ENCODE results near the gene RHBDL1. TPM values are rescaled to one million over a fixed set of nuclear protein-coding genes. Genes with fewer than 3 reads are reported as not detected.

RHBDL1 gene
- total and polyA plus RNA-seq, 9 of the 15 experiments (the other 6 are each of a cell fraction or from before 2014, with no cell fraction given) = 0.03 to 5.6 (median 1.3) TPM; not detected in 1

DNA sequence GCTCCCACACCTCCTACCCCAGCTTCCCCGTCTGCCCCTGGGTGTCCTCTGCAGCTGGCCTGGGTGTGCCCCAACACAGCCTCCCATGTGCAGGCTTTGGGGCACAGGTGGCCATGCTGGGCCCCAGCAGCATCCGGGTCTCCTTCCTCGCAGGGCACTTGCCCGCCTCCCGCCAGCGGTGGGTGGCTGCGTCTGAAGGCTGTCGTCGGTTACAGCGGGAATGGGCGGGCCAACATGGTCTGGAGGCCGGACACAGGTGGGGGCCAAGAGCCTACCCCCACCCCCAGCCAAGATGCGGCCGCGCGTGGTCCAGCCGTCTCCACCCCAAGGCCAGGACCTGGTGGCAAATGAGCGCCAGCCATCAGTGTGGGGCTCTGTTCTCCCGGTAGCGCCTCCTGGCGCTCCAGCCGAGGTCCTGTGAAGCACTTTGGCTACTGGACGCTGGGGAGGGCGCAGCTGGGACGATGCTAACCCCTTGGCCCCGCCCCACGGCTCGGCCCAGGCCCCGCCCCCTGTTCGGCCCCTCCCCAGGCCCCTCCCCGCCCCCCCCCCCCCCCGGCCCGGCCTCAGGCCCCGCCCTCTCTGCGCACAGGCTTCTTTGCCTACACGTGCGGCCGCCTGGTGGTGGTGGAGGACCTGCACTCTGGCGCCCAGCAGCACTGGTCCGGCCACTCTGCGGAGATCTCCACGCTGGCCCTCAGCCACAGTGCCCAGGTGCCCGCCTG lies 14.8 kb upstream of the RHBDL1 start (continued):
- no peak for TF ChIP-seq SNRNP70 (optimal IDR thresholded peaks at IDR 0.05; ENCODE audit: low read depth, low read length)
- peak in 1 of 3 experiments; percentile 75 for TF ChIP-seq YY1 (IDR thresholded peaks at IDR 0.05; ENCODE audit: borderline replicate concordance in 1 of 3, control insufficient read depth in 1 of 3, extremely low read depth in 1 of 3, insufficient read depth in 3 of 3, insufficient read length in 1 of 3, insufficient replicate concordance in 2 of 3, low read depth in 1 of 3, low read length in 2 of 3)
- TF ChIP-seq, protein P1, sequence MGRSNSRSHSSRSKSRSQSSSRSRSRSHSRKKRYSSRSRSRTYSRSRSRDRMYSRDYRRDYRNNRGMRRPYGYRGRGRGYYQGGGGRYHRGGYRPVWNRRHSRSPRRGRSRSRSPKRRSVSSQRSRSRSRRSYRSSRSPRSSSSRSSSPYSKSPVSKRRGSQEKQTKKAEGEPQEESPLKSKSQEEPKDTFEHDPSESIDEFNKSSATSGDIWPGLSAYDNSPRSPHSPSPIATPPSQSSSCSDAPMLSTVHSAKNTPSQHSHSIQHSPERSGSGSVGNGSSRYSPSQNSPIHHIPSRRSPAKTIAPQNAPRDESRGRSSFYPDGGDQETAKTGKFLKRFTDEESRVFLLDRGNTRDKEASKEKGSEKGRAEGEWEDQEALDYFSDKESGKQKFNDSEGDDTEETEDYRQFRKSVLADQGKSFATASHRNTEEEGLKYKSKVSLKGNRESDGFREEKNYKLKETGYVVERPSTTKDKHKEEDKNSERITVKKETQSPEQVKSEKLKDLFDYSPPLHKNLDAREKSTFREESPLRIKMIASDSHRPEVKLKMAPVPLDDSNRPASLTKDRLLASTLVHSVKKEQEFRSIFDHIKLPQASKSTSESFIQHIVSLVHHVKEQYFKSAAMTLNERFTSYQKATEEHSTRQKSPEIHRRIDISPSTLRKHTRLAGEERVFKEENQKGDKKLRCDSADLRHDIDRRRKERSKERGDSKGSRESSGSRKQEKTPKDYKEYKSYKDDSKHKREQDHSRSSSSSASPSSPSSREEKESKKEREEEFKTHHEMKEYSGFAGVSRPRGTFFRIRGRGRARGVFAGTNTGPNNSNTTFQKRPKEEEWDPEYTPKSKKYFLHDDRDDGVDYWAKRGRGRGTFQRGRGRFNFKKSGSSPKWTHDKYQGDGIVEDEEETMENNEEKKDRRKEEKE (IDR thresholded peaks at IDR 0.05; ENCODE audit: borderline replicate concordance in 1 of 2, control insufficient read depth in 1 of 2, low read depth in 2 of 2, low read length in 1 of 2) = 0 out of 4 replicates have a peak, but pooled peaks of 1 of the 2 experiments have one; percentile 19
- TF ChIP-seq POLR3A (IDR thresholded peaks at IDR 0.05; ENCODE audit: borderline replicate concordance, extremely low read depth, insufficient read depth, insufficient read length) = no peak
- no peak for TF ChIP-seq RBM39 (optimal IDR thresholded peaks at IDR 0.05; ENCODE audit: low read depth, low read length)
- no peak for TF ChIP-seq PHTF2 (CRISPR knock-in tag; IDR thresholded peaks at IDR 0.05)
- TF ChIP-seq BDP1 (IDR thresholded peaks at IDR 0.05; ENCODE audit: insufficient read depth, insufficient read length) = no peak
- 0 out of 2 replicates have a peak, but pooled peaks have one; percentile 10 for TF ChIP-seq STAG1 (CRISPR knock-in tag; IDR thresholded peaks at IDR 0.05; ENCODE audit: borderline replicate concordance)
- no peak for TF ChIP-seq SP2 (IDR thresholded peaks at IDR 0.05; ENCODE audit: extremely low read depth, low read depth, low read length, poor library complexity, severe bottlenecking)
- no peak for TF ChIP-seq TRIM24 (IDR thresholded peaks at IDR 0.05)
- TF ChIP-seq TBP (optimal IDR thresholded peaks at IDR 0.05; ENCODE audit: low read depth, low read length) = peak; percentile 73
- 0 out of 2 replicates have a peak, but pooled peaks have one; percentile 72 for TF ChIP-seq ERF (CRISPR knock-in tag; IDR thresholded peaks at IDR 0.05)
- TF ChIP-seq OTX1 (CRISPR knock-in tag; IDR thresholded peaks at IDR 0.05) = no peak
- no peak for TF ChIP-seq CC2D1A (IDR thresholded peaks at IDR 0.05)
- 0 out of 2 replicates have a peak, but pooled peaks have one; percentile 35 for TF ChIP-seq MBD2 (IDR thresholded peaks at IDR 0.05; ENCODE audit: borderline replicate concordance, low read depth)
- TF ChIP-seq SLC30A9 (CRISPR knock-in tag; IDR thresholded peaks at IDR 0.05) = no peak
- TF ChIP-seq, protein P2, sequence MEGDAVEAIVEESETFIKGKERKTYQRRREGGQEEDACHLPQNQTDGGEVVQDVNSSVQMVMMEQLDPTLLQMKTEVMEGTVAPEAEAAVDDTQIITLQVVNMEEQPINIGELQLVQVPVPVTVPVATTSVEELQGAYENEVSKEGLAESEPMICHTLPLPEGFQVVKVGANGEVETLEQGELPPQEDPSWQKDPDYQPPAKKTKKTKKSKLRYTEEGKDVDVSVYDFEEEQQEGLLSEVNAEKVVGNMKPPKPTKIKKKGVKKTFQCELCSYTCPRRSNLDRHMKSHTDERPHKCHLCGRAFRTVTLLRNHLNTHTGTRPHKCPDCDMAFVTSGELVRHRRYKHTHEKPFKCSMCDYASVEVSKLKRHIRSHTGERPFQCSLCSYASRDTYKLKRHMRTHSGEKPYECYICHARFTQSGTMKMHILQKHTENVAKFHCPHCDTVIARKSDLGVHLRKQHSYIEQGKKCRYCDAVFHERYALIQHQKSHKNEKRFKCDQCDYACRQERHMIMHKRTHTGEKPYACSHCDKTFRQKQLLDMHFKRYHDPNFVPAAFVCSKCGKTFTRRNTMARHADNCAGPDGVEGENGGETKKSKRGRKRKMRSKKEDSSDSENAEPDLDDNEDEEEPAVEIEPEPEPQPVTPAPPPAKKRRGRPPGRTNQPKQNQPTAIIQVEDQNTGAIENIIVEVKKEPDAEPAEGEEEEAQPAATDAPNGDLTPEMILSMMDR (IDR thresholded peaks at IDR 0.05 in 2 of 3, conservative IDR thresholded peaks at IDR 0.05 in 1 of 3; ENCODE audit: insufficient read depth in 2 of 3, low read depth in 1 of 3, low read length in 3 of 3) = peak; percentile 55 to 92 (median 80)
- no peak for TF ChIP-seq KDM5B (IDR thresholded peaks at IDR 0.05; ENCODE audit: insufficient replicate concordance, low read depth, low read length)
- TF ChIP-seq, protein P3, sequence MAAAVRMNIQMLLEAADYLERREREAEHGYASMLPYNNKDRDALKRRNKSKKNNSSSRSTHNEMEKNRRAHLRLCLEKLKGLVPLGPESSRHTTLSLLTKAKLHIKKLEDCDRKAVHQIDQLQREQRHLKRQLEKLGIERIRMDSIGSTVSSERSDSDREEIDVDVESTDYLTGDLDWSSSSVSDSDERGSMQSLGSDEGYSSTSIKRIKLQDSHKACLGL (CRISPR knock-in tag; IDR thresholded peaks at IDR 0.05; ENCODE audit: borderline replicate concordance, poor library complexity, severe bottlenecking) = no peak
- no peak for TF ChIP-seq ZNF134 (CRISPR knock-in tag; conservative IDR thresholded peaks at IDR 0.05)

All from K562 (cell line).